ENCODE measurements around the gene LIMS2.
A peak's percentile ranks its signal among the peaks of the same experiment; 100 is the strongest.

LIMS2 gene

DNA sequence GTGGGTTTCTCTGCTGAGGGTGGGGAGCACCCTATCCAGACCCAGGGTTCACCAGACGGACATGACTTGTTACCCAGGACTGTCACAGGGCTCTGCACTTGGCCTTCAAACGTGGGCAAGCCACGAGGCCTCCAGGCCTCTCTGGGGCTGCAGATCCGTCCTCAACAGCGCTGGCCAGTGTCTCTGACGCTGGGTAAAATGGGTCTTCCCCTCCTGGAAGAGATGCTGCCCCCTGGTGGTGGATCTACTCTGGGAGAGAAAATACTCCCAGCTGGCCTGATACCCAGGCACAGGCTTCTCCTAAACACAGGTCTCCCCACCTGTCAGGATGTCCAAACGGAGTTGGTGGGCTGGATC is 25.7 kb downstream of the LIMS2 start:
- H3K4me2 ChIP-seq (ENCODE audit: low read length), result no peak overlapping the region
- no peak overlapping the region for H4K8ac ChIP-seq (ENCODE audit: low read depth, low read length)
- H2BK5ac ChIP-seq (ENCODE audit: low read depth, low read length, poor library complexity), result no peak overlapping the region
- no CpG with 5 or more reads among the region's 7 CpGs for WGBS (ENCODE audit: extremely low coverage, insufficient coverage, insufficient read length)
- peaks cover 0 to 2% of the 10 kb centered on the region in 2 experiments for H3K36me3 ChIP-seq (ENCODE audit: control insufficient read depth in 1 of 2, insufficient read depth in 2 of 2, low read length in 2 of 2)
- no peaks in the 10 kb centered on the region for H3K79me2 ChIP-seq (ENCODE audit: control insufficient read depth, insufficient read depth, low read length, poor library complexity)
- H3K18ac ChIP-seq (ENCODE audit: low read length), result no peak overlapping the region
- H3K27ac ChIP-seq (ENCODE audit: low read depth, low read length), result no peak overlapping the region
- H3K9ac ChIP-seq (ENCODE audit: low read length), result no peak overlapping the region
- H2AFZ ChIP-seq (ENCODE audit: insufficient read depth, low read length, poor library complexity), result no peak overlapping the region
- no peak overlapping the region for H3K4me3 ChIP-seq (ENCODE audit: low read depth, low read length)
- no peaks in the 10 kb centered on the region for H3K27me3 ChIP-seq (ENCODE audit: insufficient read depth, low read length)
- DNase-seq, result peak; percentile 82 to 97
- no peak overlapping the region for H2BK120ac ChIP-seq (ENCODE audit: insufficient read depth, low read length, poor library complexity)
- H3K4me1 ChIP-seq (ENCODE audit: control insufficient read depth in 1 of 2, insufficient read depth in 2 of 2, low read length in 2 of 2), result peaks cover 12 to 17% of the 10 kb centered on the region in 2 experiments
- H3K4ac ChIP-seq (ENCODE audit: low read depth, low read length), result no peak overlapping the region
- H4K12ac ChIP-seq (ENCODE audit: low read depth, low read length), result no peak overlapping the region
- H3K79me1 ChIP-seq (ENCODE audit: low read length), result no peaks in the 10 kb centered on the region
- no peak overlapping the region for H3K14ac ChIP-seq (ENCODE audit: low read length)
- no peak overlapping the region for H2BK12ac ChIP-seq (ENCODE audit: low read length)
- no peak overlapping the region for H4K91ac ChIP-seq (ENCODE audit: low read depth, low read length)
- no peak overlapping the region for H2AK5ac ChIP-seq (ENCODE audit: low read length)
- H3K9me3 ChIP-seq (ENCODE audit: insufficient read depth, low read depth, low read length), result peaks cover 2% of the 10 kb centered on the region
- no peak overlapping the region for H3K23ac ChIP-seq (ENCODE audit: low read length)

DNA sequence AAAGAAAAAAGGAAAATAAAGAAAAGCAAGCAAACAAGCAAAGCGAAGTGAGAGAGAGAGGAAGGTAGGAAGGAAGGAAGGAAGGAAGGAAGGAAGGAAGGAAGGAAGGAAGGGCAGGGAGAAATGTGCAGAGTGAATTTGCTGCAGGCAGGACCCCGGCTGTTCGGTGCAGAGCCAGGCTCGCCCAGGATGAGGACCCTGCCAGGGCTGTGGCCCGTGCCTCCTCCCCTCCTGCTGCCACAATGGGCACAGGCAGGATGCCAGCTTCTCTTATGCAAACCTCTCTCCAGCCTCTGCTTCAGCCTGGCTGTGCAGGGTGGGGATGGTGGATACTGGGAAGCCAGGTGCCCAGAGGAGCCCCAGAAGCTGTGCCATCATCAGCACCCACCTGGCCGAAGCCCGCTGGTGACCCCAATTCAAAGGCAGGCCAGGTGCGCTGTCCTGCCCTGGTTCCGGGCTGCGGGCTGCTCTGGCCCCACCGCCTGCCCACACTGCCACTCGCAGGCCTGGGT is 26.2 kb downstream of the LIMS2 start:
- Histone ChIP-seq H3K9me3 (ENCODE audit: insufficient read depth, low read depth, low read length) (peaks cover 2% of the 10 kb centered on the region), H3K79me1 (ENCODE audit: low read length) (no peaks in the 10 kb centered on the region), H2BK5ac (ENCODE audit: low read depth, low read length, poor library complexity) (no peak overlapping the region), H2AK5ac (ENCODE audit: low read length) (no peak overlapping the region), H3K9ac (ENCODE audit: low read length) (no peak overlapping the region), H3K4me1 (ENCODE audit: control insufficient read depth in 1 of 2, insufficient read depth in 2 of 2, low read length in 2 of 2) (peaks cover 12 to 17% of the 10 kb centered on the region in 2 experiments), H2BK12ac (ENCODE audit: low read length) (no peak overlapping the region), H4K8ac (ENCODE audit: low read depth, low read length) (no peak overlapping the region), H3K14ac (ENCODE audit: low read length) (no peak overlapping the region), H3K36me3 (ENCODE audit: control insufficient read depth in 1 of 2, insufficient read depth in 2 of 2, low read length in 2 of 2) (peaks cover 0 to under 1% of the 10 kb centered on the region in 2 experiments), H2BK120ac (ENCODE audit: insufficient read depth, low read length, poor library complexity) (no peak overlapping the region), H3K4me2 (ENCODE audit: low read length) (no peak overlapping the region), H3K23ac (ENCODE audit: low read length) (no peak overlapping the region), H4K91ac (ENCODE audit: low read depth, low read length) (no peak overlapping the region), H3K27me3 (ENCODE audit: insufficient read depth, low read length) (no peaks in the 10 kb centered on the region), H3K79me2 (ENCODE audit: control insufficient read depth, insufficient read depth, low read length, poor library complexity) (no peaks in the 10 kb centered on the region), H3K4ac (ENCODE audit: low read depth, low read length) (no peak overlapping the region), H4K12ac (ENCODE audit: low read depth, low read length) (no peak overlapping the region), H3K4me3 (ENCODE audit: low read depth, low read length) (no peak overlapping the region), H3K27ac (ENCODE audit: low read depth, low read length) (no peak overlapping the region), H3K18ac (ENCODE audit: low read length) (no peak overlapping the region), H2AFZ (ENCODE audit: insufficient read depth, low read length, poor library complexity) (no peak overlapping the region)
- DNase-seq, result no peak
- no CpG with 5 or more reads among the region's 12 CpGs for WGBS (ENCODE audit: extremely low coverage, insufficient coverage, insufficient read length)

DNA sequence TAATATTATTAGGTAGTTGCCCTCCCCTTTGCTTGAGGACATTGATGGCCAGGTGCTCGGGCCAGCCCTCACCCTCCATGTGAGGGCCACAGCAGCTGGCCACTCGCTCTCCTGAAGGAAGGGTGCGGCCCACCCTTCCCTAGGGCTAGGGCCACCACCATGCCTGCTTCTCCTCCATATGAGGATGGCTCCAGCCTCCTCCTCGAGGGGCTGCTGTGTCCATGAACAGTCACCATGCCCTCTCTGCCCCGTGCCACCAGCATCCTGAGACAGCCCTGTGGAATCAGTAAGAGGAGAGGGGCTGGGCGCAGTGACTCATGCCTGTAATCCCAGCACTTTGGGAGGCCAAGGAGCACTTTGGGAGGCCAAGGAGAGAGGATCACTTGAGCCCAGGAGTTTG is 27.0 kb downstream of the LIMS2 start:
- Histone ChIP-seq H2BK12ac (ENCODE audit: low read length) (no peak overlapping the region), H2AK5ac (ENCODE audit: low read length) (peak overlapping the region; percentile 46), H3K9ac (ENCODE audit: low read length) (no peak overlapping the region), H3K18ac (ENCODE audit: low read length) (no peak overlapping the region), H3K27me3 (ENCODE audit: insufficient read depth, low read length) (no peaks in the 10 kb centered on the region), H3K27ac (ENCODE audit: low read depth, low read length) (no peak overlapping the region), H3K36me3 (ENCODE audit: control insufficient read depth in 1 of 2, insufficient read depth in 2 of 2, low read length in 2 of 2) (no peaks in the 10 kb centered on the region), H3K4me2 (ENCODE audit: low read length) (no peak overlapping the region), H3K79me2 (ENCODE audit: control insufficient read depth, insufficient read depth, low read length, poor library complexity) (no peaks in the 10 kb centered on the region), H3K14ac (ENCODE audit: low read length) (no peak overlapping the region), H3K79me1 (ENCODE audit: low read length) (no peaks in the 10 kb centered on the region), H3K4me3 (ENCODE audit: low read depth, low read length) (no peak overlapping the region), H3K23ac (ENCODE audit: low read length) (no peak overlapping the region), H4K91ac (ENCODE audit: low read depth, low read length) (no peak overlapping the region), H3K9me3 (ENCODE audit: insufficient read depth, low read depth, low read length) (peaks cover 1% of the 10 kb centered on the region), H2AFZ (ENCODE audit: insufficient read depth, low read length, poor library complexity) (no peak overlapping the region), H4K12ac (ENCODE audit: low read depth, low read length) (no peak overlapping the region), H3K4me1 (ENCODE audit: control insufficient read depth in 1 of 2, insufficient read depth in 2 of 2, low read length in 2 of 2) (peaks cover 12 to 17% of the 10 kb centered on the region in 2 experiments), H2BK120ac (ENCODE audit: insufficient read depth, low read length, poor library complexity) (no peak overlapping the region), H3K4ac (ENCODE audit: low read depth, low read length) (no peak overlapping the region), H4K8ac (ENCODE audit: low read depth, low read length) (no peak overlapping the region), H2BK5ac (ENCODE audit: low read depth, low read length, poor library complexity) (no peak overlapping the region)
- peak; percentile 72 to 74 for DNase-seq
- WGBS (ENCODE audit: extremely low coverage, insufficient coverage, insufficient read length), result no CpG with 5 or more reads among the region's 6 CpGs

DNA sequence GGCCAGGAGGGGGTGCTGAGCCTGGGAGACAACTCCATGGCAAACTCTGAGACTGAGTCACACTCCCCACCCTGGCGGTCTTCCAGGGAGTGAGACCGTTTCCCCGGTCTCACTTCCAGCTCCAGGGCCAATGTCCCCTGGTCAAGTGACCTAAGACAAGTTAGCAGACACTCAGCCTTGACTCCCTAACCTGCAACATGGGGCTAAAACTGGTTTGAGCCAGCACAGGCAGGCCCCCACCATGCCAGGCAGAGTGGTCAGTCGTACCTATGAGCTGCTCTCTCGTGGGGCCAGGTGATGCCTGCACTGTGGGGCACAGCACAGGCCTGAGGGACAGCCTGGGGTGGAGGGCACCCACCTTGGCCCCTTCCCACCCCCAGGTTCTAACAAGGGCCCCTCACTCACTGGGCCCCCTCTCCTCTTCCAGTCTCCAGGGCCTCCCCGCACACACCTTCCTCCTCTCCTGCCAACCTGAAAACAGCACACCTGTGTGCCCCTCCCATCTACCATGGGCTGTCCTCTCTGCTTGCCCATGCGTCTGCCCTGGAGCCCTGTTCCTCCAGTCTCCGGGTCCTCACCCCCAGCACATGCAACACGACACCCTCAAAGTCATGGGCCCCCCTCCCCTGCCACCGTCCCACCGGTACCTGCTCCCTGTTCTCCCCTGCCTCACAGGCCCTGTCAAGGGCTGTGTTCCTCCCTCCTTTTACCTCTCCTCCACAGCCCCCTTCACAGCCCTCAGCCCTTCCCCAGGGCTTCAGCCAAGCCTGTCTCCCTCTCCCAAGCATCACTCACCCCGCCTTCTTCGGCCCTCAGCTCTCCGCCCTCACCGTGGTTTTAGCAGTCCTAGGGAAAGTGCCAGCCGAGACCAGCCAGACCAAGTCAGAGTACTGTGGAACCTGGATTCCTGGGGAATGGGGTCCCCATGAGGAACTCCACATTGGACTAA is 27.8 kb downstream of the LIMS2 start:
- Histone ChIP-seq H2BK5ac (ENCODE audit: low read depth, low read length, poor library complexity) (no peak overlapping the region), H3K23ac (ENCODE audit: low read length) (no peak overlapping the region)

More for the DNA sequence above, 27.8 kb downstream of the LIMS2 start:
- Histone ChIP-seq H2BK12ac (ENCODE audit: low read length) (no peak overlapping the region), H2AK5ac (ENCODE audit: low read length) (peak overlapping the region; percentile 3), H3K79me1 (ENCODE audit: low read length) (peaks cover 4% of the 10 kb centered on the region), H3K27me3 (ENCODE audit: insufficient read depth, low read length) (no peaks in the 10 kb centered on the region), H3K9ac (ENCODE audit: low read length) (no peak overlapping the region), H3K4ac (ENCODE audit: low read depth, low read length) (no peak overlapping the region), H3K4me1 (ENCODE audit: control insufficient read depth in 1 of 2, insufficient read depth in 2 of 2, low read length in 2 of 2) (peaks cover 10 to 20% of the 10 kb centered on the region in 2 experiments), H4K8ac (ENCODE audit: low read depth, low read length) (no peak overlapping the region), H2BK120ac (ENCODE audit: insufficient read depth, low read length, poor library complexity) (no peak overlapping the region), H3K14ac (ENCODE audit: low read length) (peak overlapping the region; percentile 11), H3K27ac (ENCODE audit: low read depth, low read length) (no peak overlapping the region), H3K36me3 (ENCODE audit: control insufficient read depth in 1 of 2, insufficient read depth in 2 of 2, low read length in 2 of 2) (no peaks in the 10 kb centered on the region), H3K4me3 (ENCODE audit: low read depth, low read length) (no peak overlapping the region), H3K18ac (ENCODE audit: low read length) (no peak overlapping the region), H2AFZ (ENCODE audit: insufficient read depth, low read length, poor library complexity) (no peak overlapping the region), H4K12ac (ENCODE audit: low read depth, low read length) (no peak overlapping the region), H4K91ac (ENCODE audit: low read depth, low read length) (peak overlapping the region; percentile 11), H3K79me2 (ENCODE audit: control insufficient read depth, insufficient read depth, low read length, poor library complexity) (no peaks in the 10 kb centered on the region), H3K9me3 (ENCODE audit: insufficient read depth, low read depth, low read length) (no peaks in the 10 kb centered on the region), H3K4me2 (ENCODE audit: low read length) (no peak overlapping the region)
- no CpG with 5 or more reads among the region's 16 CpGs for WGBS (ENCODE audit: extremely low coverage, insufficient coverage, insufficient read length)
- peak; percentile 34 to 35 for DNase-seq

Measured in trophoblast cell (in vitro differentiated cells and primary cell).